GM19043 (cell line): Measurements from ENCODE around the gene SCARF1.
A peak's percentile ranks its signal among the peaks of the same experiment; 100 is the strongest.

Source experiments
- ATAC-seq: cut with Tn5 transposase; IDR thresholded peaks from one replicate; pipeline ENCODE4 v1.9.1; 2021; ENCODE audit warnings: low read depth; ENCODE audit not compliant: unreplicated experiment

The SCARF1 gene

GRCh38 chr17:1648173-1648962 lies 2.8 kb upstream of the SCARF1 start:
- peak; percentile 8 for ATAC-seq

GRCh38 chr17:1647802-1648171 lies 2.3 kb upstream of the SCARF1 start:
- ATAC-seq: no peak

- no peak for ATAC-seq
These were observed 805 bp upstream of the SCARF1 start for GRCh38 chr17:1646199-1646875.

- ATAC-seq: no peak
These were observed 882 bp downstream of the SCARF1 start for GRCh38 chr17:1644493-1645206.

- no peak for ATAC-seq
These were observed 1.5 kb downstream of the SCARF1 start for GRCh38 chr17:1643999-1644492.

GRCh38 chr17:1643293-1643998 lies 2.1 kb downstream of the SCARF1 start:
- ATAC-seq: no peak

- no peak for ATAC-seq
These were observed 4.5 kb downstream of the SCARF1 start for GRCh38 chr17:1641065-1641403.

- ATAC-seq: no peak
These were observed 5.0 kb downstream of the SCARF1 start for GRCh38 chr17:1640329-1641064.

GRCh38 chr17:1639549-1640180 lies 5.9 kb downstream of the SCARF1 start:
- ATAC-seq: no peak

- ATAC-seq: no peak
These were observed 6.8 kb downstream of the SCARF1 start for GRCh38 chr17:1638624-1639300.

- no peak for ATAC-seq
These were observed 7.4 kb downstream of the SCARF1 start for GRCh38 chr17:1638171-1638590.

- no peak for ATAC-seq
These were observed 8.7 kb downstream of the SCARF1 start for GRCh38 chr17:1636732-1637285.

GRCh38 chr17:1635675-1636465 lies 9.7 kb downstream of the SCARF1 start:
- no peak for ATAC-seq

- ATAC-seq: no peak
These were observed 10.5 kb downstream of the SCARF1 start for GRCh38 chr17:1634841-1635650.

- ATAC-seq: no peak
These were observed 14.9 kb downstream of the SCARF1 start for GRCh38 chr17:1630662-1631061.

- no peak for ATAC-seq
These were observed 15.8 kb downstream of the SCARF1 start for GRCh38 chr17:1629504-1630310.
